MM.1S (cell line): ENCODE measurements around the gene TSSK6.

Experiments used
- DNase-seq: peaks from one replicate; pipeline ENCODE4 v3.0.0-alpha.2; 2015
- H2AFZ ChIP-seq: fragments of 300-600 bp; sonication (generic); 2 replicates; pipeline ENCODE4 v1.6.0; 2016; ENCODE audit warnings: antibody characterized with exemption, low read length
- H3F3A ChIP-seq: fragments of 300-600 bp; sonication (generic); 2 replicates; pipeline ENCODE4 v1.6.1; 2016; ENCODE audit warnings: mild to moderate bottlenecking, antibody characterized with exemption, low read length, moderate library complexity, mixed read lengths; ENCODE audit not compliant: insufficient read depth
- H3K27ac ChIP-seq: fragments of 300-600 bp; sonication (generic); 2 replicates; pipeline ENCODE4 v1.5.1; 2016; ENCODE audit warnings: mild to moderate bottlenecking, low read length
- H3K27me3 ChIP-seq: fragments of 300-600 bp; sonication (generic); replicated peaks from 2 replicates; pipeline ENCODE4 v1.6.0; 2016; ENCODE audit warnings: low read length; ENCODE audit not compliant: insufficient read depth
- H3K36me3 ChIP-seq: fragments of 300-600 bp; sonication (generic); replicated peaks from 2 replicates; pipeline ENCODE4 v1.6.1; 2016; ENCODE audit warnings: mild to moderate bottlenecking, low read length, mixed read lengths; ENCODE audit not compliant: insufficient read depth
- H3K4me1 ChIP-seq: fragments of 300-600 bp; sonication (generic); 2 replicates; pipeline ENCODE4 v1.6.1; 2016; ENCODE audit warnings: low read length, mixed read lengths
- H3K4me2 ChIP-seq: fragments of 300-600 bp; sonication (generic); 2 replicates; pipeline ENCODE4 v1.6.0; 2016; ENCODE audit warnings: low read depth, low read length
- H3K4me3 ChIP-seq: fragments of 300-600 bp; sonication (generic); 2 replicates; pipeline ENCODE4 v1.5.1; 2016; ENCODE audit warnings: low read length, mixed read lengths
- H3K79me2 ChIP-seq: fragments of 300-600 bp; sonication (generic); 2 replicates; pipeline ENCODE4 v1.6.1; 2016; ENCODE audit warnings: mixed run types, low read length, mixed read lengths
- H3K9ac ChIP-seq: fragments of 300-600 bp; sonication (generic); 2 replicates; pipeline ENCODE4 v1.6.1; 2016; ENCODE audit warnings: low read length, mixed read lengths
- H3K9me2 ChIP-seq: fragments of 300-600 bp; sonication (generic); replicated peaks from 2 replicates; pipeline ENCODE4 v1.6.1; 2016; ENCODE audit warnings: mild to moderate bottlenecking, low read length, mixed read lengths; ENCODE audit not compliant: insufficient read depth
- H3K9me3 ChIP-seq: fragments of 300-600 bp; sonication (generic); replicated peaks from 2 replicates; pipeline ENCODE4 v1.6.1; 2016; ENCODE audit warnings: mild to moderate bottlenecking, low read length, mixed read lengths; ENCODE audit not compliant: insufficient read depth
- H4K20me1 ChIP-seq: fragments of 300-600 bp; sonication (generic); 2 replicates; pipeline ENCODE4 v1.6.1; 2016; ENCODE audit warnings: mild to moderate bottlenecking, low read length, moderate library complexity, mixed read lengths; ENCODE audit not compliant: insufficient read depth
- CTCF ChIP-seq: fragments of 300-600 bp; sonication (generic); IDR thresholded peaks from 2 replicates; pipeline ENCODE4 v1.5.1; 2016; ENCODE audit warnings: antibody characterized with exemption, low read length, mixed read lengths
- EZH2 ChIP-seq: fragments of 300-600 bp; sonication (generic); optimal IDR thresholded peaks from 2 replicates; pipeline ENCODE3; 2017; ENCODE audit warnings: low read depth, mild to moderate bottlenecking, antibody characterized with exemption, low read length, mixed read lengths
- EZH2phosphoT487 ChIP-seq: fragments of 300-600 bp; sonication (generic); IDR thresholded peaks from 2 replicates; pipeline ENCODE4 v1.6.1; 2018; ENCODE audit warnings: antibody characterized with exemption, low read length

The TSSK6 gene

GRCh38 chr19:19506592-19506991 lies 8.8 kb downstream of the TSSK6 start:
- Histone ChIP-seq H3K27me3 (no peaks in the 10 kb centered on the region), H3K4me3 (no peak overlapping the region), H3K36me3 (no peaks in the 10 kb centered on the region), H3K4me1 (no peaks in the 10 kb centered on the region), H3K9ac (no peak overlapping the region), H2AFZ (no peak overlapping the region), H3K79me2 (no peaks in the 10 kb centered on the region), H3K9me3 (no peaks in the 10 kb centered on the region), H3K4me2 (no peak overlapping the region), H4K20me1 (no peaks in the 10 kb centered on the region), H3F3A (no peaks in the 10 kb centered on the region), H3K27ac (no peak overlapping the region), H3K9me2 (no peaks in the 10 kb centered on the region)
- no peak for DNase-seq
- no peak for TF ChIP-seq CTCF
- no peak for TF ChIP-seq EZH2

GRCh38 chr19:19505669-19506326 lies 9.6 kb downstream of the TSSK6 start:
- TF ChIP-seq EZH2phosphoT487 (no peak), EZH2 (no peak), CTCF (no peak)
- no peaks in the 10 kb centered on the region for H3K4me1 ChIP-seq
- no peak overlapping the region for H3K4me2 ChIP-seq
- H3K9me3 ChIP-seq: no peaks in the 10 kb centered on the region
- DNase-seq: no peak
- H3K79me2 ChIP-seq: no peaks in the 10 kb centered on the region
- H3K9me2 ChIP-seq: no peaks in the 10 kb centered on the region
- no peak overlapping the region for H3K27ac ChIP-seq
- H3K36me3 ChIP-seq: no peaks in the 10 kb centered on the region
- no peak overlapping the region for H3K9ac ChIP-seq
- H2AFZ ChIP-seq: no peak overlapping the region
- H3F3A ChIP-seq: no peaks in the 10 kb centered on the region
- H3K4me3 ChIP-seq: no peak overlapping the region
- no peaks in the 10 kb centered on the region for H3K27me3 ChIP-seq
- no peaks in the 10 kb centered on the region for H4K20me1 ChIP-seq

GRCh38 chr19:19504754-19505668 lies 10.3 kb downstream of the TSSK6 start:
- no peaks in the 10 kb centered on the region for H3F3A ChIP-seq
- H3K9me3 ChIP-seq: no peaks in the 10 kb centered on the region
- no peak overlapping the region for H2AFZ ChIP-seq
- H3K9ac ChIP-seq: no peak overlapping the region
- no peak overlapping the region for H3K4me2 ChIP-seq
- no peaks in the 10 kb centered on the region for H3K36me3 ChIP-seq
- H3K79me2 ChIP-seq: no peaks in the 10 kb centered on the region
- TF ChIP-seq EZH2phosphoT487: no peak
- no peak for TF ChIP-seq CTCF
- TF ChIP-seq EZH2: no peak
- H3K27me3 ChIP-seq: no peaks in the 10 kb centered on the region
- DNase-seq: no peak
- H3K4me1 ChIP-seq: no peaks in the 10 kb centered on the region
- no peak overlapping the region for H3K4me3 ChIP-seq
- H3K27ac ChIP-seq: no peak overlapping the region
- no peaks in the 10 kb centered on the region for H3K9me2 ChIP-seq
- no peaks in the 10 kb centered on the region for H4K20me1 ChIP-seq
